A673 (cell line): Measurements from ENCODE around the gene POU2AF2. TPM values are rescaled to one million over a fixed set of nuclear protein-coding genes. Genes with fewer than 3 reads are reported as not detected.
"Not testable (repeated sequence)": the region's sequence is repeated elsewhere in the genome, so short reads cannot be mapped to it uniquely, and the experiment has no call there.

ENCODE experiments used
- BruUV-seq: library from RNA; stranded (reverse); fragments of 400-500 nt; replicated peaks from 2 replicates; lab custom pipeline; 2021; lab: Mats Ljungman, UMichigan
- CTCF ChIA-PET: fragments of 300-600 bp; sonication (Branson Sonifier 250); formaldehyde crosslinking; loops from one replicate; lab custom pipeline; 2022; ENCODE audit warnings: antibody characterized with exemption; lab: Charles Lee
- POLR2A ChIA-PET: fragments of 300-600 bp; sonication (Branson Sonifier 250); formaldehyde crosslinking; loops from one replicate; lab custom pipeline; 2022; ENCODE audit warnings: antibody characterized with exemption; ENCODE audit not compliant: low non-redundant PET; lab: Charles Lee
- DNase-seq: peaks from one replicate; pipeline ENCODE4 v3.0.0-alpha.2; 2015; ENCODE audit warnings: low spot score
- H3K27ac ChIP-seq: fragments of 200-600 bp; sonication (generic); 2 replicates; pipeline ENCODE4 v1.5.1; 2016; ENCODE audit warnings: mixed run types, low read depth, mild to moderate bottlenecking, mixed read lengths, antibody characterized with exemption, low read length; ENCODE audit not compliant: poor library complexity, severe bottlenecking
- H3K27me3 ChIP-seq: fragments of 200-600 bp; sonication (generic); replicated peaks from 2 replicates; pipeline ENCODE4 v1.6.1; 2017; ENCODE audit warnings: mixed run types, low read depth, mild to moderate bottlenecking, mixed read lengths, antibody characterized with exemption, low read length; ENCODE audit not compliant: insufficient read depth, poor library complexity
- H3K36me3 ChIP-seq: fragments of 200-600 bp; sonication (generic); 2 replicates; pipeline ENCODE4 v1.6.1; 2016; ENCODE audit warnings: mixed run types, mild to moderate bottlenecking, mixed read lengths, antibody characterized with exemption, low read length; ENCODE audit not compliant: insufficient read depth, poor library complexity, severe bottlenecking
- H3K4me1 ChIP-seq: fragments of 200-600 bp; sonication (generic); 2 replicates; pipeline ENCODE4 v1.6.1; 2017; ENCODE audit warnings: mixed run types, mild to moderate bottlenecking, mixed read lengths, antibody characterized with exemption, low read length; ENCODE audit not compliant: insufficient read depth, poor library complexity, severe bottlenecking
- H3K4me3 ChIP-seq: fragments of 200-600 bp; sonication (generic); 2 replicates; pipeline ENCODE4 v1.5.1; 2016; ENCODE audit warnings: low read depth, mixed run types, mild to moderate bottlenecking, mixed read lengths, low read length; ENCODE audit not compliant: poor library complexity, severe bottlenecking
- H3K9me3 ChIP-seq: fragments of 200-600 bp; sonication (generic); 2 replicates; pipeline ENCODE4 v1.6.1; 2016; ENCODE audit warnings: mixed run types, low read depth, mild to moderate bottlenecking, mixed read lengths, antibody characterized with exemption, low read length; ENCODE audit not compliant: poor library complexity, severe bottlenecking
- CTCF ChIP-seq: fragments of 300-800, 200-600 bp; sonication (generic); conservative IDR thresholded peaks from 2 replicates; pipeline ENCODE4 v1.5.1; 2017; ENCODE audit warnings: low read depth, mild to moderate bottlenecking, antibody characterized with exemption, low read length, moderate library complexity, mixed read lengths
- EZH2 ChIP-seq: fragments of 200-600 bp; sonication (generic); IDR thresholded peaks from 2 replicates; pipeline ENCODE4 v1.6.1; 2017; ENCODE audit warnings: borderline replicate concordance, low read depth, mild to moderate bottlenecking, mixed read lengths, antibody characterized with exemption, low read length; ENCODE audit not compliant: poor library complexity, severe bottlenecking
- intact Hi-C: fragments of 100-400 bp; cut with micrococcal nuclease; formaldehyde crosslinking; loops from one replicate; pipeline ENCODE4 v1.10.0; 2022; ENCODE audit not compliant: unreplicated experiment
- total RNA-seq: library from RNA; stranded (reverse); gene quantifications from 2 replicates; pipeline ENCODE4 v1.2.3, GENCODE V29; 2021

Gene POU2AF2
- total RNA-seq, 1 experiment from 2014 or later = not detected

DNA sequence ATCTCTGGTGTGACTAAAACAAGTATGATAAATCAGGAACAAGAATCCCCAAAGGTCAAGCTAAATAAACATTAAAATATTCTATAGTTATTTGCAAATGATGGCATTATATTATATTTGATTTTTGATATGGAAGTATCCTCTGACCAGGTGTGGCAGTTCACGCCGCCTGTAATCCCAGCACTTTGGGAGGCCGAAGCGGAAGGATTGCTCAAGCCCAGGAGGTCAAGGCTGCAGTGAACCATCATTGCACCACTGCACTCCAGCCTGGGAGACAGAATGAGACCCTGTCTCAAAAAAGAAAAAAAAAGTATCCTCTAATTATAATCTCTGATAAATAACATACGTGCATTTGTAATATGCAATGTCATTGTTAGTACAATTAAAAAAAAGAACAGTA, 46.2 kb downstream of the POU2AF2 start:
- Histone ChIP-seq H3K4me3 (no peak overlapping the region), H3K27me3 (no peaks in the 10 kb centered on the region), H3K4me1 (no peaks in the 10 kb centered on the region), H3K9me3 (no peaks in the 10 kb centered on the region), H3K27ac (no peak overlapping the region), H3K36me3 (no peaks in the 10 kb centered on the region)
- ChIA-PET CTCF (no interaction called here), POLR2A (no interaction called here)
- TF ChIP-seq CTCF = no peak
- TF ChIP-seq EZH2 = no peak
- DNase-seq = no peak
- intact Hi-C loops = no loop called here
- no TSS peak for BruUV-seq

DNA sequence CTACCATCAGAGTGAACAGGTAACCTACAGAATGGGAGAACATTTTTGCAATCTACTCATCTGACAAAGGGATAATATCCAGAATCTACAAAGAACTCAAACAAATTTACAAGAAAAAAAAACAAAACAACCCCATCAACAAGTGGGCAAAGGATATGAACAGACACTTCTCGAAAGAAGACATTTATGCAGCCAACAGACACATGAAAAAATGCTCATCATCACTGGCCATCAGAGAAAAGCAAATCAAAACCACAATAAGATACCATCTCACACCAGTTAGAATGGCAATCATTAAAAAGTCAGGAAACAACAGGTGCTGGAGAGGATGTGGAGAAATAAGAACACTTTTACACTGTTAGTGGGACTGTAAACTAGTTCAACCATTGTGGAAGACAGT, 46.9 kb downstream of the POU2AF2 start:
- H3K36me3 ChIP-seq, H3K9me3 ChIP-seq, intact Hi-C loops, H3K27ac ChIP-seq, H3K27me3 ChIP-seq, CTCF ChIA-PET, DNase-seq, H3K4me3 ChIP-seq, POLR2A ChIA-PET, BruUV-seq, H3K4me1 ChIP-seq: not testable (repeated sequence)

DNA sequence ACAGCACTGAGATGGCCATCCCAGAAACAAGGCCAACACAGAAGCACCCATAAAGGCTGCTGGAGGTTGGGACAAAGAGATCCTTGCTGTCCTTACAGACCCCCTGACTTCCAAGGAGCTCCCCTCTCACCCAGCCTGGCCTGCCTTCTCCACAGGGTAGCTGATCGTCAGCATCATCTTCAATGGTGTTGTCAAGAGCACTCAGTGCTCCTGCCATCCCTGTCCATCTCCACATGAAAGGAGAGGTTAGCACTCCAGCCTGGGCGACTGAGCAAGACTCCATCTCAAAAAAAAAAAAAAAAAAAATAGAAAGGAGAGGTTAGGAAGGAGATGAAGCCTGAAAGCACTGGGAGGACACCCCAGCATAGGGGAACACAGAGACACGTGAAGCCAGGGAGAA, 50.7 kb downstream of the POU2AF2 start:
- Histone ChIP-seq H3K36me3 (no peaks in the 10 kb centered on the region), H3K27ac (no peak overlapping the region), H3K4me1 (peaks cover 6% of the 10 kb centered on the region), H3K4me3 (no peak overlapping the region), H3K27me3 (no peaks in the 10 kb centered on the region), H3K9me3 (no peaks in the 10 kb centered on the region)
- DNase-seq = no peak
- intact Hi-C loops = no loop called here
- ChIA-PET CTCF (no interaction called here), POLR2A (no interaction called here)
- BruUV-seq = no TSS peak
- TF ChIP-seq EZH2 (no peak), CTCF (no peak)

- Histone ChIP-seq H3K4me3 (no peak overlapping the region), H3K27me3 (no peaks in the 10 kb centered on the region), H3K9me3 (no peaks in the 10 kb centered on the region), H3K36me3 (no peaks in the 10 kb centered on the region), H3K4me1 (peaks cover 14% of the 10 kb centered on the region), H3K27ac (no peak overlapping the region)
- CTCF ChIA-PET = no interaction called here
- TF ChIP-seq CTCF = no peak
- TF ChIP-seq EZH2 = no peak
- intact Hi-C loops = no loop called here
- POLR2A ChIA-PET = no interaction called here
- DNase-seq = no peak
- no TSS peak for BruUV-seq
Measured at GRCh38 chr11:111297696-111298095, 52.2 kb downstream of the POU2AF2 start.
